EL (cell line): ENCODE measurements around the gene RAB31.
"Not testable (repeated sequence)": the region's sequence is repeated elsewhere in the genome, so short reads cannot be mapped to it uniquely, and the experiment has no call there.

Experiments
- DNase-seq: peaks from one replicate; pipeline ENCODE4 v3.0.0-alpha.2; 2016

The RAB31 gene

DNA sequence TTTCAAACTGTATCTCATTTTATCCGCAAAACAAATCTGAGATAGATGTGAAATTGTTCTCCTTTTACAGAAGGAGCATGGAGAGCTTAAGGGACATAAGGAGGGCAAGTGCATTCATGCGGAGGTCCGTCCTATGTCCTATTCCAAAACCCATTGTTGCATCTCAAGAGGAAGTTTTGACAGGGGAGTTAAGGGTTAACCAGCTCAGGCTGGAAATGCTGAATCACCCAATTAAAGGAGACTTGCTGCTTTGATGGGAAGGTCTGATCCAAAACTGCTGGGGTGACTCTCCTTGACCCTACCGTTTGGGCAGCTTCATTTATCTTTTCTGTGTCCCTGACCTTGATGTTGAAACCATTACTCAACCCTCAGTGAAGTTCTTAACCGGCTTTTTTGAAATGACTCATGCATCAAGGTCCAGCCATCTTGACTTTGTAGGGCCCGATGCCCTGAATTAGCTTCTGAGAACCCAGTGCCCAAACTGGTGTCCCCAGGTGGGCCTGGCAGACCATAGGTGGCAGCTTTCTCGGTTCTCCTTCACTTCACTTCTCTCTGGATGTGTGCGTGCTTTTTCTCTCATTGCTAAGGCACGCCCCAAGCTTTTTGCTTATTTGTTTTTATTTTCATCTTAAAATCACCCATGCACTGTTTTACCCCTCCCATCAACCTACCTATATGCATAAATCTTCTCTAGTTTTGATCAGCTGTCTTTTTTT, 161.8 kb downstream of the RAB31 start:
- DNase-seq: peak; percentile 85

DNA sequence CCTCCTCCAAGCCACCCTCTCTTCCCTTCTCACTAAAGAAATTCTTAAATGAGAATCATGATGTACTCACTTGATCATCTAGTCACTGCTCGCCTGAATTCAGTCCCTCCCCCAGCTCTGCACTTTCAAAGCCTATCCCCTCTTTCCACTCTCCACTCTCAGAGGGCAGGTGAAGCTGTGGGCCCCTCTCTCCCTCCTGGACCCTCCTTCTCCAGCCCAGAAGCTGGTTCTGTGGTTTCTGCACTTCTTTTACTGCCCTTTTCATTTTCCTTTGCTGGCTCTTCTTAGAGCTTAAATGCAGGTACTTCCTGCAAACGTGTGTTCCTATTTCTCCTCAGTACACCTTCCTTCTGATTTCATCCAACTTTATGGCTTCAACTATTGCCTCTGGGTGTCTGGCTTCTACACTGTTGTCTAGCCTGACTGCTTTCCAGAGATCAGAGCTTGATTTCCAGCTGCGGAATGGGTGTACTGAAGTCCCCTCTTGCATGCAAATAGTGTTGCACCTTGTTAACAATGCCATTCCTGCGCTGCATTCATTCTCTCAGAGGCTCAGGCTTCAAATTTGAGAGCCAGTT, 162.4 kb downstream of the RAB31 start:
- DNase-seq: no peak

DNA sequence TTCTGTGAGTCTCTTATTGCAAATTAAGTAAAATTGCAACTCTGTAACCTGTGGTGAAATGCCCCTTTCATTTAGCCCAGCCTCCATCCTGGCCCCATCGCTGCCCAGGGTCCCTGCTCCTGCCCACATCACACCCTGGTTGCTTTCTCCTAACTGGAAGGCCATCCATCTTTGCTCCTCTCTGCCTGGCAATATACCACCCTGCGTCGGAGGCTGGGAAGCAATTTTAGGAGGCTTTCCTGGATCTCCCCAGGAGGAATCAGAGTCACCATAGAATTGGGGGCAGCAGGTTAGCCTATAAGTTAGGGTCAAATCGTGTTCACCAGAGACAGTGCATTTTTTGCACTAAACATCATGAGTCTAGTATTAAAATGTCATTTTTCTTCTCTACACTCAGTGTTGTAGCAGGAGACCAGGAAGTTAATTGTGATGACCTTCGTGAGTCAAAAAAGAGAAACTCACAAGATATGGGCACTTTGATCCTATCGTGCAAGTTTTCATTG, 163.2 kb downstream of the RAB31 start:
- DNase-seq: no peak

DNA sequence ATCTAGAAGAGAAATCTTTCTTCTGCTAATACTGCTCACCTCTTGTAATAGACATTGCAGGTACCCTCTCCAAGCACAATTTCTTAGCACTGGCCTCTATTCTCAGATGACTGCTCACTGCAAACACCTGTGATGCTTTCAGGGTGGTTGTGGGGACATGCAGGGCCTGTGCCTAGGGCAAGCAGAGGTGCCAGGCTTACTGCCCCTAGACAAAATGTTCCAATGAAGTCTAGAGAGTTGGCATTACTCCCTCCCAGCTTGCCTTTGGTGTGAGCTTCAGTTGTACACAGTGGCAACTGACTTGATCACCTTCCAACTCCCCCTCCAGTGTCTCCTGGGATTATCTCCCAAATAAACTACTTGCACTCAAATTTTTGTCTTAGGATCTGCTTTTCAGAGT, 164.7 kb downstream of the RAB31 start:
- no peak for DNase-seq

DNA sequence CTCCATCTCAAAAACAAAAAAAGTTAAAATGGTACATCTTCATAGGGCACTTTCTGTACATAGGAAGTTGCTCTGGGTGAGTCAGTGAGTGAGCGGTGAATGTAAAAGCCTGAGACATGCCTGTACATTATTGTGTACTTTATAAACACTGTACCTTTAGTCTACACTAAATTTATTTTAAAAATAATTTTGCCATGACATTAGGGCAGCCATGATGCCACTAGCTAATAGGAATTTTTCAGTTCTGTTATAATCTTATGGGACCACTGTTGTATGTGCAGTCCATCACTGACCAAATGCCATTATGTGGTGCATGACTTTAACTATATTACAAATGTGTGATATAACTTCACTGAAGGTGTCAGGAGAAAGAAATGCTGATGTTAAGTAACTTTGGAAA, 166.6 kb downstream of the RAB31 start:
- peak; percentile 19 for DNase-seq

DNA sequence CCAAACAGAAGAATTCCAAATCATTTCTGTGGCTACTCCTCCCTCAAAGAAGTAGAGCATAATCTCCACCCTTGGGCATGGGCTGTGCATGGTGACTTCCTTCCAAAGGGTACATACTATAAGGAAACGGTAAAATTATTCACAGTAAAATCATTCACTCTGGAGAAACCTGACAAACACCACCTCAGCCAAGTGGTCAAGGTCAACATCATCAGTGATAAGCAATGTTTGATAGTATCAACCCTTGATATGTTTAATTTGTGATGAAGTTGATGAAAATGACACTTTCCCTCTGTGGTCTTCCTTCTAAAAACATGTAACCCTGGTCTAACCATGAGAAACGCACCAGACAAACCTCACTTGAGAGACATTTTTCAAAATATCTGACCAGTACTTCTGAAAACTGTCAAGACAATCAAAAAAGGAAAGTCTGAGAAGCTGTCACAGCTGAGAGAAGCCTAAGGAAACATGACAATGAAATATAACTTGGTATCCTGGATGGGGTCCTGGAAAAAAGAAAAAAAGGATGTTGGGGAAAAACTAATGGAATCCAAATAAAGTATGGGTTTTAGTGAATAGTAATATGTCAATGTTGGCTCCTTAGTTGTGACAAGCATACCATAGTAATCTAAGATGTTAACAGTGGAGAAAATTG, 168.2 kb downstream of the RAB31 start:
- no peak for DNase-seq

DNA sequence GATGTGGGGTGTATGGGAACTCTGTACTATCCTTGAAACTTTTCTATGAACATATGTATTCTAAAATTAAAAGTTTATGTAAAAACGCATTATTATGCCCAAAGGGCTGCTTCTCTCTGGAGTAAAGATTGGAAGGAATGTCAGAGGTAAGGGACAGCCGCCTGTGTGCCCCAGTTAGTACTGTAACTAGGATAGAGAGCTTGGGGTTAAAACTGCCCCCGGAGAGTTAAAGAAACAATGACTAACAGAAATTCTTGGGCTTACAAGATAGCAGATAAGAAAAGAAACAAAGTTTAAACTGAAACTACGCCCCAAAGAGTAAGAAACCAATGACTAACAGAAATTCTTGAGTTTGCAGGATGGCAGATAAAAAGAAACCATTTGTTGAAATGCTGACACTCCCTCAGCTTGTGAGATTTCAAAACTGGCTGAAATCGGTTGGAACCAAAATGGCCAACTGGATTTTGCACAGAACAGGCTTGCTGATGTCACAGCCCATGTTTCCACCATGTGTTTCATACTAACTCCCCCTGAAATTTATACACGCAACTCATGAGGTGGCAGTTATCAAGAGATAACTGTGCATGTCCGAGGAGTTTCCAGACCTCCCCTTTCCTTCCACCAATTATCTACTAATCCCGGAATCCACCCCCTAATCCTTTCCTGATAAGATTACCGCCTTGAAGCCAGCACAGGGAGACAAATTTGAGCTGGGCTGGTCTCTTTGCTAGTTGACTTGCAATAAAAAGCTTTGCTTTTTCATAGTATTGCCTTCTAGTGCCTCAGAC, 169.0 kb downstream of the RAB31 start:
- DNase-seq: peak; percentile 91

DNA sequence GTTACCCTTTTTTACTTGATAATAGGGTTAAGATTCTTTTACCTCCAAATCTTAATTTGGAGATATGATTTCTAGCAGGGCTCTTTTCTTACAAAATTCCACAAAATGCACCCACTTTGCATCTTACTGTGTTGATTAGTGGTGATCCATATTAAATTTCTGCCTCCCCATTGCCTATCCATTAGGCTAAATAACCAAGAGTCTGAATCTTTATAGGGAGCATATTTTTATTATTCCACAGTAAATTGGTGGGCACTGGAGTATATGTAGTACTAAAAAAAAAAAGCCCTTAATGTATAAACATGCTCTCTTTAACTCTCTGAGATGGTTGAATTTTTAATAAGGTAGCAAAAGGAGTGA, 169.5 kb downstream of the RAB31 start:
- no peak for DNase-seq

DNA sequence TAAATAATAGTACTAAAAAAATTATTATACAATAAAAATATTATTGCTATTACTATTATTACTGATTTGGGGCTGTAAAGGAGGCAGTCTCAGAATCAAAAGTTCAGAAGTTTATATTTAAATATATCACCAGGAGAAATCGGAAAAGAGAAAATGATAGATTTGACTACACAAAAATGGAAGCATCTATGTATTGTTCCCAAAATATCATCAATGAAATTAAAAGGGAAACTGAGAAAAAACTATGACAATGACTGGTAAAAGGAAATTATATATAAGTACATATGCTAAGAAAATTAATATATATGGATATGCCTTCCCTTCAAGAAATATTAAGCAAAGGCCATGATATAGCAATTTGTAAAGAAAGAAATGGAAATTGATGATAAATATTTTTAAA, 170.0 kb downstream of the RAB31 start:
- no peak for DNase-seq

DNA sequence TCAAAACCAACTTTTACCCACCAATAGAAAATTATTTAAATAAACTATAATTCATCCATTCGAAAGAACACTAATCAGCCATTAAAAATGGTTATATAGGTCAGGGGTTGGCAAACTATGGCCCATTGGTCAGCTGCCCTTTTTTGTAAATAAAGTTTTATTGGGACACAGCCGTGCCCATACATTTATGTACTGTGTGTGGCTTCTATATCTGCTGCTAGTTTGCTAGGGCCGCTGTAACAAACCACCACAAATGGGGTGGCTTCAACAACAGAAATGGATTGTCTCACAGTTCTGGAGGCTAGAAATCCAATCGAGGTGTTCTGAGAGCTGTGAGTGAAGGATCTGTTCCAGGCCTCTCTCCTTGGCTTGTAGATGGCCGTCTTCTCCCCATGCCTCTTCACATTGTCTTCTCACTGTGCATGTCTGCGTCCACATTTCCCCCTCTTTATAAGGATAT, 170.7 kb downstream of the RAB31 start:
- DNase-seq: no peak

DNA sequence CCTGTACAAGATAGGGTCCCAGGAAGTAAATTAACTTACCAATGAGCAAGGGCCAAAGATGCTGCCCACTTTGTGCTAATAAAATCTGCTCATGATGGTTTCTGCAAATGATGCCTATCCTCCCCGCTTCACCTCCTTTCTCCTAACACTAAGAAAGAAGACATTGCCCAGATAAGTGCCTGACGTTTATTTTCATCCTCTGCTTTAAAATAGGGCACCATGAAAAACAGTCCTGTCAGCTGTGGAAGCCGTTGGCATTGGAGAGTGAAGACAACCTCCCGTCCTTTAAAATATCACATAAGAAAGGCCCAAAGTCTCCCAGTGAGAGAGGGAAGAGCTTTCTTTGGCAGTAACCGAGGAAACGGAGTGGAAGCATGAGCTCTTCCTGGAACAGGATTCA, 176.0 kb downstream of the RAB31 start:
- DNase-seq: no peak

DNA sequence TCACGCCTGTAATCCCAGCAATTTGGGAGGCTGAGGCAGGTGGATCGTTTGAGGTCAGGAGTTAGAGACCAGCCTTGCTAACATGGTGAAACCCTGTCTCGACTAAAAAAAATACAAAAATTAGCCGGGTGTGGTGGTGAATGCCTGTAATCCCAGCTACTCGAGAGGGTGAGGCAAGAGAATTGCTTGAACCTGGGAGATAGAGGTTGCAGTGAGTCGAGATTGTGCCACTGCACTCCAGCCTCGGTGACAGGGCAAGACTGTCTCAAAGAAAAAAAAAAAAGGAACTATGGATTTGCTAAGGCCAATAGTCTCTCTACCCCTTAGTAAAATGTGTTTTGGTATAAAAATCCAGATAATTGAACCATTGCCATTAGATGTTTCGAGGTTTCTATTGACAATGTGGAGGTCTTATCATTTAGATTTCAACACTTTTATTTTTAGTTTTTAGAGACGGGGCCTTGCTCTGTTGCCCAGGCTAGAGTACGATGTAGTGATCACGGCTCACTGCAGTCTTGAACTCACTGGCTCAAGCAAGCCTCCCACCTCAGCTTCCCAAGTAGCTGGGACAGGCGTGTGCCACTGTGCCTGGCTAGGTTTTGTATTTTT, 176.5 kb downstream of the RAB31 start:
- no peak for DNase-seq

DNA sequence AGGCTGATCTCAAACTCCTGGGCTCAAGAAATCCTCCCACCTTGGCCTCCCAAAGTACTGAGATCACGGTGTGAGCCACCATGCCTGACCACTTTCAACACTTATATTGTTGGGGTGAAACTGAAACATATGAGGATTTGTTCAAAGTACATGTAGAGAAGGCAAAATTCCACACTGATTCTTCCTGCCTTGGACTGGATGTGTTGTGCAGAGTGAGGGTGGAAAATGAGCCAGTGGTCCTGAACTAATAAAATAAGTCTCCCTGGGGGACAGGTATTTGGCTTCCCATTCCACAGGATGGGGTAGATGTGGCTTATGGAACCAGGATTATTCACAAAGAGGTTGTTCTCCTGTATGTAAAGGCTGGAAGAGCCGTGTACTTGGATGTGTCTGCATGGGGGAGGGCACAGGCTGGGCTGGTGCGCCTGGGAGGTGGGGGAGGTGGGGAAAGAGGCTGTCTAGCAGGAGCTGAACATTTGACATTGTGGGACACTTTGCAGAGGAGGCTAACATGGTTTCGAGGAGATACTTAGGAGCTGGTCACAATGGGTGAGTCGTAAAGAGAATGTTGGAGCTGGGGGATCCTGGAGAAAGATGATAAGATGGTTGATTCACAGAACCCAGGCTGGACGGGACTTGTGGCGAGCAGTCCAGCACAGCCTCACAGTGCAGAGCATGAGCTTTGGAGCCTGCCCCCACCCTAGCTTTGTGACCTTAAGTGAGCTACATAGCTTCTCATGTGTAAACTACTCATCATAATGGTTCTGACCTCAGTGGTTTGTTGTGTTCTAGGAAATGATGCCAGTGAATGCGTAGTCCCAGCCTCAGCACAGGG, 177.3 kb downstream of the RAB31 start, which contains the start of gene TXNDC2:
Gene TXNDC2 (plus strand): TSS at position 804 of the 835 bp plus-strand sequence. CDS start 708 bp downstream, outside the sequence.
- no peak for DNase-seq

DNA sequence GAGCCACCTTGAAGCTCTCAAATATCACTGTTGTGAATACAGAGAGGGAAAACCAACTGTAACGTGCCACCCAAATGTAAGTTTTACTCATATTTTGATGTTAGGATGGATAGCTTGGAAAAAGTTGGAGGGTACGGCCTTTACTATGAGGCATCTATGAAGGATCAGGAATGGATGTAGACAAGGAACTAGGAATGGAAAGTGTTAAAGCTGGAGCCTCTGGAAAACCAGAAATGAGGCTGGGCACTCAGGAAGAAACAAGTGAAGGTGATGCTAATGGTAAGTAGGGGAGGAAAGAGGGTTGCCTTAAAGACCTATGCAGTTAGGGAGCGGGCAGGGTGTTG, 177.9 kb downstream of the RAB31 start:
- DNase-seq: no peak

DNA sequence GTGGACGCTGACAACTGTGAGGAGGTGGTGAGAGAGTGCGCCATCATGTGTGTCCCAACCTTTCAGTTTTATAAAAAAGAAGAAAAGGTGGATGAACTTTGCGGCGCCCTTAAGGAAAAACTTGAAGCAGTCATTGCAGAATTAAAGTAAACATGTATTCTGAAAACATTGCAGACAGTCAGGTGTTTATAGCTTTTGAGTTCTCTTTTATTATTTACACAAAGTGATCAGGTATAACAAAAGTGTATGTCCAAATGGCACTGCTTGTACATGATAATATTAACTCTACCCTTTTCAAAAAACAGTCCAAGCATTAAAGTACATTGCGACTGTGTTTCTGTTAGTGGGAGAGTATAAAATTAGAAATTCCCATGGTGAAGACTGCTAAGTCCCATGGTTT, 179.9 kb downstream of the RAB31 start:
- DNase-seq: no peak

DNA sequence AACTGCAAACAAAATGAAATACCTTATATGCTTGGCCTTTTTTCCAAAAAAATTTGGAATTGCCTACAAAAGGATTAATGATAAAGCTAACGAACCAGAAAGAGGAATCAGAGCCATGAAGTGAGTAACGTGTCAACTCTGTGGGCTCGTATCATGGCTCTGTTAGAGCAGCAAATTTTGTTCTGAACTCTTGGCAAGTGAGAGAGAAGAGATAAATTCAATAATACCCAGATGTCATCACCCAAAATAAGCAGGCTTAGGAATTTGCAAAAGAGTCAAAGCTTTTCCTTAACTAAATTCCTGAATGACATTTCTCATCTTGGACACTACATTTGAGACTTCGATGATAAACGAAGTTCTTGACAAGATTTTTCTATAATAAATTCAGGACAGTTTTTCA, 182.1 kb downstream of the RAB31 start:
- no peak for DNase-seq

DNA sequence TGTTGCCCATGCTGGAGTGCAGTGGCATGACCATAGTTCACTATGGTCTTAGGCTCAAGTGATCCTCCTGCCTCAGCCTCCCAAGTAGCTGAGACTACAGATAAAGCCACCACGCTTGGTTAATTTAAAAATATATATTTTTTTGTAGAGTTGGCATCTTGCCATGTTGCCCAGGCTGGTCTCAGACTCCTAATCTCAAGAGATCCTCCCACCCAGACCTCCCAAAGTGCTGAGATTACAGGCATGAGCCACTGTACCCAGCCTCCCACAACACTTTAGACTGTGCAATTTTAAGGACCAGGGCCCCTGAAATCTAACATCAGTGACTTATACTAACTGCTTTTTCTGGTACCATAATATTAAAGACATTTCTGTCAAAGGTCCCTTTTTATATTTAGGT, 182.9 kb downstream of the RAB31 start:
- DNase-seq: no peak

DNA sequence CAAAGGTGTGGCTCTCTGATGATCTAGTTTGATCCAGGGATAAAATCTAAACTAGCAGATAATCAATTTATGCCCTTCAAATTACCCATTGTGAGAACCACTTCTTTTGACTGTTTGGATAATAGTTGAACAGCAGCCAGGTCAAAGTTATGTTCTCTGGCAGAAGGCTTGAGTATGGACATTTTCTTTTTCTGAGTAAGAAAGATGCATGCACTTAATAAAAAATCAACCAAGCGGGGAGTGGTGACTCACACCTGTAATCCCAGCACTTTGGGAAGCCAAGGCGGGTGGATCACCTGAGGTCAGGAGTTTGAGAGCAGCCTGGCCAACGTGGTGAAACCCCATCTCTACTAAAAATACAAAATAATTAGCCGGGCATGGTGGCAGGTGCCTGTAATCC, 183.4 kb downstream of the RAB31 start:
- not testable (repeated sequence) for DNase-seq

DNA sequence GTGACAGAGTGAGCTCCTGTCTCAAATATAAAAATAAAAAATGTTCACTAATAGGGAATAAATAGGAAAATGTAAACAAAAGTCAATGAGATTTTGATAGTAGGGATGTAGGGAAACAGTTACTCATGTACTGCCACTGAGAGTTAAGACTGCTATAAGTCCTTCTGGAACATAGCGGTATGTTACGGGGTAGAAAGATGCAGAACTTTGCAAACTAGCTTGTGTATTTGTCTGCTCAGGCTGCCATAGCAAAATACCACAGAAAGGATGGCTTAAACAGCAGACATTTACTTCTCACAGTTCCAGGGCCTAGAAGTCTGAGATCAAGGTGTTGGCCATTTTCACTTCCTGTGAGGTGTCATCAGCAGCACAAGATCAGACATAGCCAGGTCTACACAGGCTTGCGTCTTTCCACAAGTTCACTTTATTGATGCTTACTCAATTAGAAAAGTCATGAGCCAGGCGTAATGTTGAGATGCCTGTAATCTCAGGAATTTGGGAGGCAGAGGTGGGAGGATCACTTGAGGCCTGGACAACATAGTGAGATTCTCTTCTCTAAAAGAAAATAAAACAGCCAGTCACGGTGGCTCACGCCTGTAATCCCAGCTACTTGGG, 186.5 kb downstream of the RAB31 start:
- no peak for DNase-seq

DNA sequence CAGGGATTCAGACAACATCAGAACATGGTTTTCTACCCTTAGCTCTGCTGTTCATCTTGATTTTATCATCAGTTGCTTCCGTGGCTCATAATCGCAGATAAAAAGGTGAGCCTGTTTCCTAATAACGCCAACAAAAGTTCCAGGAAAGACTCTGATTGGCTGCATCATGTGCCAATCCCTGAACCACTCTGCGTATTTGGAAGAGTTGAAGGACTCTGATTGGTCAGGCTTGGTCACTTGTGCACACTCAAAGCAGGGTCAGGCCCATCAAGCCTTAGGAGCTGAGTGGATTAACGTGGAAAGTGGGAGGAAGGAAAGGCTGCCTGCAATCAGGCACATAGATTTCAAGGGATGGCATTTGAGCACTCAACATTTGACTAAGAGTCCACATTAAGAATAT, 189.0 kb downstream of the RAB31 start:
- no peak for DNase-seq

DNA sequence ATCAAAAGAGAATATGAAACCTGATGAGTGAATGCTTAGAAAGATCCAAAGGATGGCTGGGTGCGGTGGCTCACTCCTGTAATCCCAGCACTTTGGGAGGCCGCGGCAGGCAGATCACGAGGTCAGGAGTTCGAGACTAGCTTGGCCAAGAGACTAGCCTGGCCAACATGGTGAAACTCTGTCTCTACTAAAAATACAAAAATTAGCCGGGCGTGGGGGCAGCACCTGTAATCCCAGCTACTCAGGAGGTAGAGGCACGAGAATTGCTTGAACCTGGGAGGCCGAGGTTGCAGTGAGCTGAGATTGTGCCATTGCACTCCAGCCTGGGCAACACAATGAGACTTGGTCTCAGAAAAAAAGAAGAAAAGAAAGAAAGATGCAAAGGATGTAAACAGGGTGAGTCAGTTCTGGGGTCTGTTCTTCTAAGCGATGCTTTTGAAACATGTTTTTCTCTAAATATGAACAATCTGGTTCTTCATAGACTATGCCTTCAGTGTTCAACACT, 189.7 kb downstream of the RAB31 start:
- DNase-seq: not testable (repeated sequence)
